OCI-LY3 (cell line): ENCODE data around the gene EHBP1.

Source experiments
- CTCF ChIP-seq: fragments of 200-600, 300-600 bp; sonication (generic); IDR thresholded peaks from 2 replicates; pipeline ENCODE4 v1.5.1; 2014; ENCODE audit warnings: antibody characterized with exemption, low read length, low read depth
- EZH2phosphoT487 ChIP-seq: fragments of 200-600 bp; shearing (Covaris generic); IDR thresholded peaks from 2 replicates; pipeline ENCODE4 v1.6.1; 2018; ENCODE audit warnings: antibody characterized with exemption, mixed run types, low read depth

GRCh38 chr2:62725712-62726055 is 20.2 kb downstream of the EHBP1 start:
- TF ChIP-seq EZH2phosphoT487 (no peak), CTCF (no peak)
